GM18951 (cell line): Measurements from ENCODE around the gene SERPIND1.

Experiments
- POLR2A ChIP-seq: IDR thresholded peaks from 4 replicates; pipeline ENCODE4 v1.6.1; 2011; ENCODE audit warnings: mild to moderate bottlenecking; ENCODE audit not compliant: insufficient read length, insufficient read depth; ENCODE audit errors: extremely low read depth
- in situ Hi-C: fragments of 300-500 bp; cut with MboI; formaldehyde crosslinking; loops from one replicate; pipeline ENCODE4 v1.12.0; 2022; ENCODE audit warnings: low sequenced_read_pairs, mixed read lengths, inconsistent platforms; ENCODE audit not compliant: unreplicated experiment

SERPIND1 gene

DNA sequence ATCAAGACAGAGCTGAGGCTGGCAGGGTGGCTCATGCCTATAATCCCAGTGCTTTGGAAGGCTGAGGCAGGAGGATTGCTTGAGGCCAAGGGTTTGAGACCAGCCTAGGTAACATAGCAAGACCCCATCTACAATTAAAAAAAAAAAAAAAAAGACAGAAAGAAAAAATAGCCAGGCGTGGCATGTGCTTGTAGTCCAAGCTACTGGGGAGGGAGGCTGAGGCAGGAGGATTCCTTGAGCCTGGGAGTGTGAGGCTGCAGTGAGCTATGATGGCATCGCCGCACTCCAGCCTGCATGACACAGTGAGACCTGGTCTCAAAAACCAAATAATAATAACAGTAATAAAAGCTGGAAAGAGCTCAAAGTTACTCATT is 9.4 kb downstream of the SERPIND1 start:
- in situ Hi-C loops = no loop called here
- no peak for TF ChIP-seq POLR2A

DNA sequence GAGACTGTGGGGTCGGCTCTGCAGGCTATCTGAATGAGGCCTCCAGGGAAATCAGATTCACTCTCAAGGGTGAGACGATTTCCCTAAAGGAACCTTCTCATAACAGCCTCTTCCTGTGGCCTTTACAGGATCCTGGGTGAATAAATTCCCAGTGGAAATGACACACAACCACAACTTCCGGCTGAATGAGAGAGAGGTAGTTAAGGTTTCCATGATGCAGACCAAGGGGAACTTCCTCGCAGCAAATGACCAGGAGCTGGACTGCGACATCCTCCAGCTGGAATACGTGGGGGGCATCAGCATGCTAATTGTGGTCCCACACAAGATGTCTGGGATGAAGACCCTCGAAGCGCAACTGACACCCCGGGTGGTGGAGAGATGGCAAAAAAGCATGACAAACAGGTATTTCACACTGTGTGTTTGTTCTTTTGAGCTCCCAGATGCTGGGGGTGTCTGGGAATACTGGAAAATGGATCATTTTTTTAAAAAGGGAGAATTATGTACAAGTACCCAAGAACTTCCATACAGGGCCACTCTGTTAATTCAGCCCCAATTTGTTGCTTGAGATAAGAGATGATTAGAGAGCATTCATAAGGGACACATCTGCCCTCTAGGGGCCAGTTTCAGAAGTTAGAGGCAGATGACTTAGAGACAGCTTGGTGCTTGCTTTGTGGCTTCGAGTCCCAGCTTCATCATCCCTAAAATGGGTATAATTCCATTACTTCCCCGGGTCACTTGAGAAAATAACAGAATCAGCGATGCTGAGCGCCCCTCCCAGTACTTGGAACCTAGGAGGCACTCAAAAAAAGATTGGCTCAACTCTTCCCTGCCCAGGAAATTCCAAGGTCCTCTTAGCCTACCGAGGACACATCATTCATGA is 10.2 kb downstream of the SERPIND1 start:
- in situ Hi-C loops = no loop called here
- no peak for TF ChIP-seq POLR2A

DNA sequence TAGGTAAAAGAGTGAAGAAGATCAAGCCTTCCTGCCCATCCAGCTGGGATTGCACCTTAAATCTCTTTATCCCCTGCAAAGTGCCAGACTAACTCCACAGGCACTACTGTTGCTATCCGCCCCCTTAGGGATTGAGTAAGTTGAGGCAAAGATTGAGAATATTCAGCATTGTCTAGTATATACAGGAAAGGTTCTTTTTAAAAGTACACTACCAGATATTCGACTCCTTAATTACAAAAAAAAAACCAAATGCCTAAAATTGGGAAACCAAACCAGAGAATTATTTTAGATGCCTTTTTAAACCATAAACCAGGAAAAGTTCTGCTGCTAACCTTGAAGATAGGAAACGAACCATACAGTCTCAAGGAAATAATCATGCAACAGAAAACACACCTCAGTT is 11.5 kb downstream of the SERPIND1 start:
- in situ Hi-C loops = no loop called here
- no peak for TF ChIP-seq POLR2A

DNA sequence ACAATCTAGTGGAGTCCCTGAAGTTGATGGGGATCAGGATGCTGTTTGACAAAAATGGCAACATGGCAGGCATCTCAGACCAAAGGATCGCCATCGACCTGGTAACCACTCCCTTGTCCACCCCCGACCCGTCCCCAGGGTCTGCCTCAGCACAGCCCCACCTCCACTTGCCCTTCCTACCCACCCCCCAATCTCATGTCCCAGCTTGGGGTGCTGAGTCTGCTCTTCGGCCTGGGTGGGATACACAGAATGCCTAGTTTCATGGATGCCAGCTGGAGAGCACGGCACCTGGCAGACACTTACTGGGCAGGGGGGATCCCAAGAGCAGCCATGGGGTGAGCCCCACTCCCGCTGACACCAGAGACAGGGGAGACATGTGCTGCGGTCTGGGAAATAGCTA is 12.1 kb downstream of the SERPIND1 start:
- in situ Hi-C loops = no loop called here
- TF ChIP-seq POLR2A = no peak

DNA sequence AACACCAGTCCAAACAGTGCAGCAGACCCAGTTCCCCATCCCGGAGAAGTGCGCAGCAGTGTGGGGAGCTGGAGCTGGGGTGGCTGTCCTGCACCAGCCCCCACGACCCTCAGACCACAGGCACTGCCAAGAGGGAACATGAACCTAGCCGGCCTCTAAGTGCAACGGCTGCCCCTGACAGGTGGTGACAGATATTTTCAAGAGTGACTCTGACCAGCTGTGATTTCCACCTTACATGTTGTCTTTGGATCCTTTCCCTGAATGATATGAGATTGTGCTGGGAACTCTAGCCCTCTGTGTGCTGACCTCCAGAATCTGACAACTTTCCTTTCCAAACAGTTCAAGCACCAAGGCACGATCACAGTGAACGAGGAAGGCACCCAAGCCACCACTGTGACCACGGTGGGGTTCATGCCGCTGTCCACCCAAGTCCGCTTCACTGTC is 12.6 kb downstream of the SERPIND1 start:
- TF ChIP-seq POLR2A = no peak
- in situ Hi-C loops = no loop called here

DNA sequence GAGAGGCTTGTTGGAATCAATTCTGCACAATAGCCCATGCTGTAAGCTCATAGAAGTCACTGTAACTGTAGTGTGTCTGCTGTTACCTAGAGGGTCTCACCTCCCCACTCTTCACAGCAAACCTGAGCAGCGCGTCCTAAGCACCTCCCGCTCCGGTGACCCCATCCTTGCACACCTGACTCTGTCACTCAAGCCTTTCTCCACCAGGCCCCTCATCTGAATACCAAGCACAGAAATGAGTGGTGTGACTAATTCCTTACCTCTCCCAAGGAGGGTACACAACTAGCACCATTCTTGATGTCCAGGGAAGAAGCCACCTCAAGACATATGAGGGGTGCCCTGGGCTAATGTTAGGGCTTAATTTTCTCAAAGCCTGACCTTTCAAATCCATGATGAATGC is 13.3 kb downstream of the SERPIND1 start:
- no peak for TF ChIP-seq POLR2A

DNA sequence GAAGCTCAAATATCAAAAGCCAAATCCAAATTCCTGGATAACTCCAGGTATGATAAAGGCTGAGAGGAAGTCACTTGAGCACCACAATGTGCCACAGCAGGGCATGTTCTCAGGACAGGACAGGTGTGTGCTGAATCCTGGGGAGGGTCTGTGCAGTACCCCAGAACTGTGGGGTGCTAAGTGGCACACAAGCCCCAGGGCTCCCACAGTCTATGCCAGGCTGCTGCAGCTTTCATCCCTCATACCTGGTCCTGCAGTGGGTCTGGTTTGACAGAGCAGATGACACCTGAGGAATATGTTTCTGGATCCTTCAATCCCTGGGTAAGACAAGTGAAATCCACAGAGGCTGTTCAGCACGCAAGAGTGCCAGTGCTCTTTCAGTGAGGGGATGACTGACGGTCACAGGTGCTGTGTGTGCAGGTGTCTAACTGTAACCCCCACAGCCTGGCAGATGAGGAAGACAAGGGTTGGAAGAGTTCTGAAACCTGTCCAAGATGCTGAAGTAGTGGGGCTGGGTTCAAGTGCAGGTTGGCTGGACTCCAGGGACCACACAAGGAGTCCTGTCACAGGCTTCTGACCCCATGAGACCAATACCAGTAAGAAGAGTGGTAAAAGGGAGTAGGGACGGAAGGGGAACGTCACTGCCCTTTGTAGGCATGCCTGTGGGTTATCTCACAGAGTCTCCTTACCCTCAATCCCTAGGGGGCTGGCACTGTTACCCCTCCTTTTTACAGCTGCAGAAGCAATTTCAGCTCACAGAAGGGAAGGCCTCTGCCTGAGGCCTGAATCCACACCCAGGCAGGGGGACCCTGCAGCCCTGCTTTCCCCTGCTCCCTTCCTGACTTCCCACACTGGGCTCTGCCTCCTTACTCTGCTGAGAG is 14.1 kb downstream of the SERPIND1 start:
- no peak for TF ChIP-seq POLR2A
- in situ Hi-C loops = no loop called here

More for the DNA sequence above, 13.3 kb downstream of the SERPIND1 start:
- in situ Hi-C loops = no loop called here

DNA sequence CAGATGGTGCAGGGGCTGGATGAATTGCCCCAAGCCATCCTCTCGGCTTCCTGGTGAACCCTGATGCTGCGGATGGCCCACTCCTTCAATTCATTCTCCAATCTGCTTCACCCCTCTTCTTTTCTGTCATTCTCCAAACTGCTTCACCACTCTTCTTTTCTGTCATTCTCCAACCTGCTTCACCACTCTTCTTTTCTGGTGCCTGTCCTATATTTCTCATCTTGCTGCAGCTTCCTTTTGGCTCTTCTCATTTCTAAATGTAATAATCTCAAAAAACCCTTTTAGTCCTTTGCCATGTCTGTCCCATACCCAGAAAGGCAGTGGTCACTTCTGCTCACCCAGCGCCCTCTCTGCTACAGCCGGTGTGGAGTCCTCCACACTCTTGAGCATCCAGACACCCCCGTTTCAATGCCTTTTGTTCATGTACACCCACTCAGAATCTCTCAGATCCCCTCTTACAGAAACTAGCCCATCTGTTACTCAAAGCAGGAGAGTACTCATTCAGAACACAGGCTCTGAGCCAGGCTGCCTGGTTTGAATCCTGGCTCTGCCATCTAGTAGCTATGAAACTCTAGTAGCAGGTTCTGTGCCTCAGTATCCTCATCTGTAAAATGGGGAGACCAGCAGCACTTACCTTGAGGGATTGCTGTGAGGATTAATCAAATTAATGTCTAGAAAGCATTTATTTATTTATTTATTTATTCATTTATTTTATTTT is 14.9 kb downstream of the SERPIND1 start:
- in situ Hi-C loops = no loop called here
- no peak for TF ChIP-seq POLR2A

DNA sequence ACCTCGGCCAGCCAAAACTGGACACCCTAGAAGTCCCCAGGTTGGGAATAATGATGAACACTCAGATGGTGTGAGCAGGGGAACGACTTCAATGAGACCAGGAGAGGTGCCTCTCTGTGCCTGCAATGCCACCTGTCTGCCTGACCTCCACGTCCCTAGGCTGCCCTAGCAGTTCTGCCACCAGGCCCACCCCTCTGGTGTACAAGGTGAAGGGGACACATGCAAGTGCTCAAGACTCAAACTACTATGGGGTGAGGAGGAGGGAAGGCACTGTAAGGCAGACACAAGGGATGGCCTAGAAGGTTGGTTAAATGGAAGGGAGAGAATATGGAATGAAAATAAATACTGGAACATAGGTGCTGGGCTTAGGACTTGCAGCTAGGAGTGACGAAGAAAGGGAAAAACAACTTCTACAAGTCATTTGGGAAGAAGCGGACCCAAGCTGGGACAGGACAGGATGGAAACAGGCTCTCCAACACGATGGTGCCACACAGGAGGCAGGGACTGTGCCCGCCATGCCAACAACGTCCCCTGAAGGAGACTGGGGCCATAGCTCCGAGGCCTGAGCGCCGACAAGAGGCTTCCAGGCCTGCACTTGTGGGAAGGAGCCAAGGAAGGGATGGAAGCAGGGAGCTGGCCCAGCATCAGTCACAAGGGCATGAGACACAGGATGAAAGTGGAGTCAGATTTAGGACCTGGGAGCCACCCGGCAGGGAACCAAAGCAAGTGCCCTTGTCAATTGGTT is 18.5 kb downstream of the SERPIND1 start:
- TF ChIP-seq POLR2A = no peak
- in situ Hi-C loops = no loop called here

DNA sequence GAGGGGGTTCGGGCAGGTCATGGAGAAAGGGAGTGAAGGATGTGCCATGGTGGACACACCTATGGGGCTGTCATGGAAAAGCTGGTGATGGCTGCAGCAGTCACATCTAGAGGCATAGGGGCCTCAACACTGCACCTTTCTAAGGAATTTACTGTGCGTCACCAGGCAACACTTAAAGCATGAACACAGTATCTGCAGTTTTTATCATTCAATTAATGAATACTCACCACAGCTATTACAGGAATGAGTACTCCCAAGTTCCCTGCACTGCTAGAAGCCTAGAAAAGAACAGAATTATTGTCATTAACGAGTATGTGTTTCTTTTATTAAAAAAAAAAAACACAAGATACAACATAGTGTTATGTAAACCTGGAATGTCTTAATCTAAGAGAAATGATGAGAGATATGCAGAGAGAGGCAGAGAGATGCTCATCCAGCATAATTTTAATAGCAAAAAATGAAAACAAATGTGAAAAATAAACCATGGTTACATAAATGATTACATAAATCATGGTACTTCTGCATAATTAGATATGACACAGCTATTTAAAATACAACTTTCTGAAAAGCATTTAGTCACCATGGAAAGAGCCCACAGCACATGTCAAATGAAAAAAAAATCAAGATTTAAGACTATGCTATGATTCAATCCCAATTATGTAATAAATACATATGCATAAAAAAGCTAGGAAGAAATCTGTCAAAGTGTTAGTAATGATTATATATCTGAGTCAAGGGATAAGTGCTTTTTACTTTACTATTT is 19.2 kb downstream of the SERPIND1 start:
- TF ChIP-seq POLR2A = no peak
- in situ Hi-C loops = no loop called here

DNA sequence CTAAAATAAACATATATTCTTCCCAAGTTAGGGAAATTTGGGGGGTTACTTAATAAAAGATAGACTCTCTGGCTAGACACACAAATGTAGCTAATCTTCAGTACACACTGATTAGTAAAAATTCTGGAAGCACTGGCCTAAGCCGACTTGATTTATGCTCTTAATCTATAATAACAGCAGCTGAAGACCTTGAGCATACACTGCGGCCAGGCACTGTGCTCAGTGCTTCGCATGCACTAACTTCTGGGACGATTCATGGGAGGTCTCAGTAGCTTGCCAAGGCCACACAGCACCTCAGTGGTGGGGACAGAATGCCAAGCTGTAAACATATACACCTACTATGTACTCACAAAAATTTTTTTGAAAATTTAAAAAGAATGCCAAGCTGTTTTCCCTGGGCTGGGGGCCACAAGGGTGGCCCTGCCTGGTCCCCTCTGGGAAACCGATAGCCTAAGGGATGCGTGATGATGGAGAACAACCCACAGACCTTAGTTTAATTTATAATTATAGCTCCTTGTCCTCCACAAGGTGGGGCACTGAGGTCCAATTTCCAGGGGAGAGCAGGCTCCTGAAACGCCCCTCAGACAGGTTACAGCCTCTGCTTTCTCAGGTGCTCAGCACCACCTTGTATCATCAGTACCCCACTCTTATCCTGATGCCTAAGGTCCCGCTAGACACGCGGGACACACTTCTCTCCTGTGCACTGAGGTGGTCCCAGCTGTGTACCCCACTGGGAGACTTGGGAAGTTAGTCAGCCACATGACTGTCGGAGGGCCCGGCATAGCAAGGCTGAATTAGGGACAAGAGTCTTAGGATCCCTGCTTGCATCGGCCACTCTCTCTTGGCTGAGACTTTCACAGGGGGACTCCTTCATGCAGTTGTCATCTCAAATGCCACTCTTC is 20.1 kb downstream of the SERPIND1 start:
- in situ Hi-C loops = no loop called here
- no peak for TF ChIP-seq POLR2A
